NCI-H748 (cell line): Measurements from ENCODE around the gene TULP1.
A peak's percentile ranks its signal among the peaks of the same experiment; 100 is the strongest.
"Not testable (repeated sequence)": the region's sequence is repeated elsewhere in the genome, so short reads cannot be mapped to it uniquely, and the experiment has no call there.

ENCODE experiments used
- DNase-seq: peaks from one replicate; lab custom pipeline; 2025; ENCODE audit not compliant: unreplicated experiment; lab: John Stamatoyannopoulos, UW

TULP1 gene

DNA sequence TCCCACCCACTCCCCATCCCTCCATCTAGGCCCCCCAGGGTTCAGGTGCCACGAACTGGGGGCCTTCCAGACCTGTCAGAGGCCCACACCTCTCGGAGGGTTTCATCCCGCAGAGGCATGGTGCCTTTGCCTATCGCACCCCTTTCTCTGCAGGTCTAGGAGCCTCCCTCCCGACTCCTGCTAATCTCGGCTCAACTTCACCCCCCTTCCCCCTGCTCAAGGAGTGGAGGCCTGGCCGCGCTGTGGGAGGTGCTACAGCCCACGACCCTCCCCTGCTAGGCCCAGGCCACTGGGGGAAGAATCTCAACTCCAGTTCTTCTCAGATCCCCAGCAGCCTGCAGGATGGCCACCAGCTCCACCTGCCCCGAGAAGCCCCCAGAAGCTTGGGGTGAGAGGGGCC lies at the start of gene TULP1:
Gene TULP1 (minus strand): TSS at position 157 of the 400 bp plus-strand sequence. CDS start 38 bp downstream, at position 119.
- DNase-seq: no peak

DNA sequence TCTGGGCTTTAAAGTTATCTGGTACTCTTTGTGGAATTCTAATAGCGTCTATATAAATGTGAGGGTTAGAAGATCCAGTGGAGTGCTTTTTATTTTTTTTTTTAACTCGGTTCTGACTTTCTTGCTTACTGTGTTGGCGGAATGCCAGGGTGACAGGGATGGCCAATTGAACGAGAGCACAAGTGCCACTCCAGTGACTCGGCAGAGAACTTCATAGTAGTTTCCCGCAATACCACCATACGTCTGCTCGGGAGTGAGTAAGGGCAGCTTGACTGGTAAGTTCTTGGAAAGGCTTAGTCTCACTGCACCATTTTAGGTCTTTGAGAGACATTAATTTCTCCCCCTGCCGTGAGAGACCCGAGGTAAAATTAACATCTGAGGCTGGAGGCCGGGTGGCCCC lies 49.4 kb upstream of the TULP1 start:
- DNase-seq: no peak

DNA sequence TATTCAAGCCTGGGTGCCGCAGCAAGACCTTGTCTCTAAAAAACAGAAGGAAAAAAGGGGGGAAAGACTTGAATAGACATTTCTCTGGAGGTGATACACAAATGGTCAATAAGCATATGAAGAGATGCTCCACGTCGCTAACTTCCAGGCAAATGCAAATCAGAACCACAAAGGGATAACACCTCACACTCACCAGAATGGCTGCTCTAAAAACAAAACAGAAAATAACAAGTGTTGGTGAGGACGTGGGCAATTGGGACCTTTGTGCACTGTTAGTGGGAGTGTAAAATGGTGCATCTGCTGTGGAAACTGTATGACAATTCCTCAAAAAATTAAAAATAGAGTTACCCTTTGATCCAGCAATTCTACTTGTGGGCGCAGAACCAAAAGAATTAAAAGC lies 48.4 kb upstream of the TULP1 start:
- DNase-seq: no peak

DNA sequence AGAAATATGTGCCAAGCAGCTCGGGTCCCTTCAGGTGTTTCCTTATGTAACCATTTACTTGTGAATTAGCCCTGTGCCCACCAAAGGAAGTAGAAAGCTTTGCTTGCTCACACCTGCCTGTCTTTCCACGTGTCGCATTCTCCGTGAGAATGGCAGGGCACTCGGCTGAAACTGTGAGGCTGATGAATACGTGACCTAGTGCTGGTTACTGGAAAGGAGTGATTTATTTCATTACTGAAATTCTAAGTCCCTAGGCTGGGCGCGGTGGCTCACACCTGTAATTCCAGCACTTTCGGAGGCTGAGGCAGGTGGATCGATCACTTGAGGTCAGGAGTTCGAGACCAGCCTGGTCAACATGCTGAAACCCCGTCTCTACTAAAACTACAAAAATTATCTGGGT lies 45.9 kb upstream of the TULP1 start:
- DNase-seq: no peak

DNA sequence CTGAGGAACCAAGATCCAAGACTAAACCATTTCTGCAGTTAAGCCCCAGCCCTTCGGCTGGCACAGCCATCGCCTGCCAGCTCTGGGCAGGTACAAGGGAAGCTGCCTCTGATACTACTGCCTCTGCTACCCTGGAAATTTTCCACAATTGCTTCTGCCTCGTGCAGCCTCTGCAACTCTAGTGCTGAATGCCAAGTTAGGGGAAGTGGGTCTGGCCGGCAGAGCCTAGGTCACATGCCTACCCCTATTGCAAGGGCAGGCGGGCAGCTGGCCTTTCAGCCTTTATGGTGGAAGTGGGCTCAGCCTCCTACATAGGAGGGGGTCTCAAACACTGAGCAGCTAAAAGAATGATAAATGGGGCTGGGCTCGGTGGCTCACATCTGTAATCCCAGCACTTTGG lies 44.5 kb upstream of the TULP1 start:
- no peak for DNase-seq

DNA sequence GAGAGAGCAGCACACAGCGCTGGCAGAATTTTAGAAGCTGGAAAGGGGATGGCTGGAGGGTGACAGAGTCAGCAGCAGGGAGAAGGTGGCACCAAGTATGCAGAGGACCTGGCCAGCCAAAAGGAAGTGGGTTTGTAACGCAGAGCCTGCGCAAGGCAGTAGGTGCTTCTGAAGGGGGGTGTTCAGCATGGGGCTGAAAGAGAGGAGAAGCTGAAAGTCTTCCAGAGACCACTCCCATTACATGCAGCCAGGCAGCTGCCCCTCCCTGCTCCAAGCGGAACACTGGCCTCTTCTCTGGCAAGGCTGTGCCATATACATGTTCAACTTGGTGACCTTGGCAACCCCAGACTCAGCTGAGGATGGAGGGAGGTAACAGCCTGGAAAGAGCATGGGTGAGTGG lies 42.1 kb upstream of the TULP1 start:
- no peak for DNase-seq

DNA sequence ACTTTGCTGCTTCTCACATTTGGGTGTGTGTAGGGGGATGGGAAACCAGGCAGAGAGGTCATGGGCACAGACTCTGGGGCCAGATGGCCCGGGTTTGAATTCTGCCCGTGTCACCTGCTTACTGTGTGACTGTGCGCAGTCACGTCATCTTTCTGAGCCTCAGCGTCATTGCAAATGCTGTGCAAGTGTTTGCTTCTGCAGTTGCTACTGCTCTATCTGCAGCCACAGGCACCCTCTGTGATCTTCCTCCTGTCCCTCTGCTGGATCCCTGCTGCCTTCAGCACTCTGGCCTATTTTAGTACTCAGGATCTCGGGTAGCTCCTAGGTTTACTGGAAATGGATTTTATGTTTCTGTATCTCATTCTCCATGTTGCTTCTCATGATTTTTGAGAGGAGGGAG lies 40.6 kb upstream of the TULP1 start:
- DNase-seq: no peak

DNA sequence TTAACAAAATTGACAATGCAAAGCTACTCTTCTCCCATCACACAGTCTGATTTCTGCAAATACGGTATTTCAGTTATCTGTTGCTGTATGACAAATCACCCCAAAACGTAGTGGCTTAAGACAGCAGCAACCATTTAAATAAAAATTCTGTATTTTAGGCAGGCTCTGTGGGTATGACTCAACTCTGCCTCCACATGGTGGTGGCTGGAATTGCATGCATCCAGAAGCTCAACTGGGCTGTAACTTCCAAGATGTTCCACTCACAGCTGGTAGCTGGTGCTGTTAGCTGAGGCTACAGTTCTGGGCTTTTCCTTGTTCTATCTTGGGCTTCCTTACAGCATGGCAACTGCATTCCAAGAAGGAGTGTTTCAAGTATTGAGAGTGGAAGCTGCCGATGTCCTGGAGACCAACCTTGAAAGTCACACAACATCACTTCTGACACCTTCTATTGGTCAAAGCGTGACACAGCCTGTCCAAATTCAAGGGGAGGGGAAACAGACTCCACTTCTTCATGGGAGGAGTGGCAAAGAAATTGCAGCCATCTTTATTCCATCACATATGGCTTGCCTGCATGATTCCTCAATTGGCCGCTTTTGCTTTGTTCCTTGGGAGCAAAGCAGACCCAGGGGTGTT lies 39.7 kb upstream of the TULP1 start:
- DNase-seq: peak; percentile 14

DNA sequence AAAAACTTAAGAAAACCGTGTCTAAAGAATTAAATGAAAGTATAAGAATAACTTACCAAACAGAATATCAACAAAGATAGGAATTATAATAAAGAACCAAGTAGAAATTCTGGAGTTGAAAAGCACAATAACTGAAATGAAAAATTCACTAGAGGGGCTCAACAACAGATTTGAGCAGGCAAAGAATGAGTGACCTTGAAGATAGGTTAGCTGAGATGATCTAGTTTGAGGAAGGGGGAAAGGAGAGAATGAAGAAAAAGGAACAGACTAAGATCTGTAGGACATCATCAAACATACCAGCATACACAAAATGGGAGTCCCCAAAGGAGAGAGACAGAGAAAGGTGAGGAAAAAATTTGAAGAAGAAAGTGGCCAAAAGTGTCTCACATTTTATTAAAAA lies 37.7 kb upstream of the TULP1 start:
- DNase-seq: no peak

DNA sequence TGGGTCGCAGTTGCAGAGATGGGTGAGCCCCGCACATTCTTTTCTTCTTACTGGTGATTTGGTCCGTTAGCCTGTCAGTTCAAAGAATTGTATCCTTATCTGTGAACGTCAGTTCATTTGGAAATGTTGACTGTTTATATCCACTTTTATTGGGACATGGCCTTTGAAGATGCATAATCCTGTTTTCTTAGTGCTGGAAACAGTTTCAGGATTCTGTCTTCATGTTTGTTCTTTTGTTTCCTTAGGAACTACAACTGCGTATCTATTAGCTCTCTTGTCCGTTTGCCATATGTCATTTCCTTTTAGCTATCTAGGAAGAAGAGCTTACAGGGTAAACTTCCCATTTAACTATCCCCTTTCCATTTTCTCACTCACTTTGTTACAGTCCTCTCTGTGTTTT lies 35.0 kb upstream of the TULP1 start:
- DNase-seq: no peak

DNA sequence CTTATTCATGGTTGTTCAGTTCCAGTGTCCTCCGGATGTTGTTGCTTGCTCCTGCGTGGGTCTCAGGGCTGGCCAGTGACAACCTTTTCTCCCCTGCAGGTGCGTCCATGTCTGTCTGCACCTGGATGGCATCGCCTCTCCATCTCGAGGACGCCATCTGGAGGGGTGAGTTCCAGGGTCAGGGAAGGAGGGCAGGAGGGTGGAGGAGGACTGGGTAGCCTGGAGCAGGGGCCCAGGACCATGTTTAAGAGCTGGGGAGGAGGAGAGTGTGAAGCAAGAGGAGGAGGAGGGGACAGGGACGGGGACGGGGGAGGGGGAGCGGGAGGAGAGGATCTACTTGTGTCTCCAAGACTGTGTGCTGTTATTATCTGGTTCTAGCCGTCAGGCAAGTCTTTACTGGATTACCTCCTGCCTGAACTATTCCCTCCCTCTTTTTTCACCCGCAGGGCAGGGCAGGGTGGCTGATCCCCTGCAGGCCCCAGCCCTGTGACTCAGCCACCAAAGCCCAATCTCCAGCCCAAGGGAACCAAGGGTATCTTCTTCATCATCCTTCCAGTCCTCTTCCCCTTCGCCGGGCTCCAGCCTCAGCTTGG lies 32.2 kb upstream of the TULP1 start:
- no peak for DNase-seq

DNA sequence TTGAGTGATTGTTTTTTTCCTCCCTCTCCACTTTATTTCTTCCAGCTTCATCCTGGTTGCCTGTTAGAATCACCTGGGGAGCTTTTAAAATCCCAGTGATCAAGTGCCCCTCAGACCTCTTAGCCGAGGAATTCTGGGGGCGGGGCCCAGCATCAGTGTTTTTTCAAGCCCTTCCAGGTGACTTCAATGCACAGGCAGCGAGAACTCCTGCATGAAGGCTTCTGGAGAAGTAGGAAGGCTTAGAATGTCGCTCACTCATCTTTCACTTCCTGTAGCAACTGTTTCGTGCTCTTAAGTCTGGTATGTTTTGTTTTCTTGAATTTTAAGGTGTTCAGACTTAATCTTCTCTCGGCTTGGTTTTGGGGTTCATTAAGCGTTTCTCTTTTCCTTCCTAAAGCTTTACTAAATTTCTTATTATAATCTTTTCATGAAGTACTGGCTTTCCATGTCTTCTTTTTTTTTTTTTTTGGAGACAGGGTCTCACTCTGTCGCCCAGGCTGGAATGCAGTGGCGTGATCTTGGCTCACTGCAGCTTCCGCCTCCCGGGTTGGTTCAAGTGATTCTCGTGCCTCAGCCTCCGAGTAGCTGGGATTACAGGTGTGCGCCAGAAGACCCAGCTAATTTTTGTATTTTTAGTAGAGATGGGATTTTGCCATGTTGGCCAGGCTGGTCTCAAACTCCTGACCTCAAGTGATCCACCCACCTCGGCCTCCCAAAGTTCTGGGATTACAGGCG lies 30.9 kb upstream of the TULP1 start:
- no peak for DNase-seq

DNA sequence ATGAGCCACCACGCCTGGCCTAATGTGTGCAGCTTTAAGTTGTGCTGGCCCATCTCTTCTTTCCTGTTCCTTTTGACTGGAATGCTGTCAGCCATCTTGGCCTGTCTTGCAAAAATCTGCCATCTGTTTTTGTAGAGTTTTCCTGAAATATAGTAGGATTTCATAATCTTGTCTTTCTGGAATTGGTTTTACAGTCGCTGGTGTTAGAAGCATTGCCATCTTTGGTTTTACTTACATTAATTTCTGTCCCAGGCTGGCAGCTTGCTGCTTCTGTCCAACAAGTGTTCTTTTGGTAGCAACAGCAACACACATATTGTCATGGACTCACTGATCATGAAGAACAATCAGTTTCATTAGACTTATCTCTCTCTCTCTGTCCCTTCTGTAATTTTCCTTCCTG lies 29.1 kb upstream of the TULP1 start:
- DNase-seq: no peak

DNA sequence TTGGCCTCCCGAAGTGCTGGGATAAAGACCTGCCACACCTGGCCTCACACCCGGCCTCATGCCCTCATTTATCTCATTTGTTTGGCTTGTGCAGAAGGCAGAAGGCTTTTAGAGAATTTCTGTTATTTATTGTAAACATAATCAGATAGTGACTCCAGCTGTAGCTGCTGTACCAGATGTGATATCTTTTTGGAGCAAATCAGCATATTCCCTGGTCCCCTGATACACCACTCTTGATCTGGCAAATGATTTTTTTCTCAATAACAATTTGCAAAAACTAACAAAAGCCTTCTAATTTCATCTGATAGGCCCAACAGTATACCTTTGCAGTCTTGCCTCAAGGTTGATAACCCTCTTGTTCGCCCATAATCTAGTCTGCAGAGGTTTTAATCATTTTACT lies 26.5 kb upstream of the TULP1 start:
- DNase-seq: no peak

DNA sequence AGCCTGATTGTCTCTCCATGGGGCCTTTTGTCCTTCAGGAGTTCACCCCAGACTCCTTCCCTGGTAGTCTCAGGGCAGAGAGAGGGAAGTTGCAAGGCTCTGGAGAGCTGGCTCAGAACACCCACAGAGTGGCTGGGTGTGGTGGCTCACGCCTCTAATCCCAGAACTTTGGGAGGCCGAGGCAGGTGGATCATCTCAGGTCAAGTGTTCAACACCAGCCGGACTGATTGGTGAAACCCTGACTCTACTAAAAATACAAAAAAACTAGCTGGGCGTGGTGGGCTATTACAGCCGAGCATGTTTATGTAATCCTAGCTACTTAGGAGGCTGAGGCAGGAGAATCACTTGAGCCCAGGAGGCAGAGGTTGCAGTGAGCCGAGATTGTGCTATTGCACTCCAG lies 23.2 kb upstream of the TULP1 start:
- DNase-seq: not testable (repeated sequence)

DNA sequence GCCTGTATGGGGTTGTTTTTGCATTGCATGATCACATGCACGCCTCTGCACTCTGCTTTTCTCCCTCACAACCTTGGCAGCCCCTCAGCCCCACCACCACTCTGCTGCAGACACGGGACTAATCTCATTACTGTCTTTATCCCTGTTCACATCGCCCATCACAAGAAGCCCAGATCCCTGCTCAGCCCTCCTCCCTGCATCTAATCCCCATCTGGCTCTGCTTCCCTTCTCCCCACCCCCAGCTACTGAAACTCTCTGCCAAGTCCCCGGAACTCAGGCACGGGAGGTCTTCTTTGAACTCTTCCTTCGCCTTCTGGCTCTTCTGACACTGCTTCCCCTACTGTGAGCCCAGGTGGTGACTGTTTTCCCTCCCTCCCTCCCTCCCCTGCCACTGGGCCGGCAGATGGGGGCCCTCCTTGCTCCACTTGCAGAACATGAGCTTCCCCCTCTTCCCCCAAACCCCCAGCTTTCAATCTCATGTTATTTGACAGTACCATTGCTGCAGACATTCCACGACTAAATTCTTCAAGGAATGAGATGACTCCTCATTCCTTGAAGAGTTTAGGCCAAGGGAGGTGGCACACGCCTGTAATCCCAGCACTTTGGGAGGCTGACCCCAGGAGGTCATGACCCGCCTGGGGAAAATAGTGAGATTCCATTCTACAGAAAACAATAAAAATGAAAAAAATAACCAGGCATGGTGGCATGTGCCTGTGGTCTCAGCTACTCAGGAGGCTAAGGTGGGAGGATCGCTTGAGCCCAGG lies 21.9 kb upstream of the TULP1 start:
- DNase-seq: no peak

DNA sequence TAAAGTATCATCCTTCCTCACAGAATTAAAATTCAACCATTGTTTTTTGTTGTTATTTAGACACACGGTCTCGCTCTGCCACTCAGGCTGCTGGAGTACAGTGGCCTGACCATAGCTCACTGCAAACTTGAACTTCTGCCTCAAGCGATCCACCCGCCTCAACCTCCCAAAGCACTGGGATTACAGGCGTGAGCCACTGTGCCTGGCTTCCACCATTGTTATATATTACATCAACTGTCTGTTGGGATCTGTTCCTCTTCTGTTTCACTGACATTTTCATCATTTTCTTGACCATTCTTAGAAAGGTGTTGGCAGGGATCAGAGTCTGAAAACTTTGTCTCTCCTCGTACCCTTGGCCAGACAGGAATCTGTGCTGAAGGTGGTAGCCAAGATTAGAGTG lies 21.3 kb upstream of the TULP1 start:
- no peak for DNase-seq

DNA sequence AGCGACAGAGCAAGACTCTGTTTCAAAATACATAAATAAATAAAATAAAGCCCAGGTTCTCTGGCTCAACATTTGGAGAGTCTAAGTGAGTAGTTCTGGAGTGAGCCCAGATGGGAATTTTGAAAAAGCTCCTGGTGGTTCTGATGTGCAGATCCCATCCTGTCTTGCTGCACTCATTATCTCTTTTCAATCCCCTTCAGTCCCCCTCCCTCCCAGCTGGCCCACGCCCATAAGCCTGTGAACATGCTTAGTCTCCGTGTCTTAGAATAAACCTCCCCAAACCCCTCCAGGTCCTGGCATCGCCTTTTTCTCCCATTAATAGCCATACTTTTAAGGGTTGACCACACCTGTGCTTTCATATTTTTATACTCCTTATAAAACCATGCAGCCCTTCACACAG lies 19.4 kb upstream of the TULP1 start:
- no peak for DNase-seq

DNA sequence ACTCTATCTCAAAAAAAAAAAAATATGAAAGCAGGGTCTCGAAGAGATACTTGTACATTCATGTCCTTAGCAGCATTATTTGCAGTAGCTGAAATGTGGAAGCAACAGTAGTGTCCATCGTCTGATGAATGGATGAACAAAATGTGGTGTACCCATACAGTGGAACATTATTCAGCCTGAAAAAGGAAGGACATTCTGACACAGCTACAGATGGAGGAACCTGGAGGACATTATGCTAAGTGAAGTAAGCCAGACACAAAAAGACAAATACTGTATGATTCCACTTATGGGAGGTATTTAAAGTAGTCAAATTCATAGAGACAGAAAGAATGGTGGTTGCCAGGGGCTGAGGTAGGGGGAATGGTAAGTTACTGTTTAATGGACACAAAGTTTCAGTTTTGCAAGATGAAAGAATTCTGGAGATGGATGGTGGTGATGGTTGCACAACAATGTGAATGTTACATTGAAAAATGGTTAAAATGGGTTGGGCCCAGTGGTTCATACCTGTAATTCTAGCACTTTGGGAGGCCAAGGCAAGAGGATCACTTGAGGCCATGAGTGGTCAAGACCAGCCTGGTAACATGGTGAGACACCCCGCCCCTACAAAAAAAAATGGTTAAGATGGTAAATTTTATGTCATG lies 11.8 kb upstream of the TULP1 start:
- no peak for DNase-seq

DNA sequence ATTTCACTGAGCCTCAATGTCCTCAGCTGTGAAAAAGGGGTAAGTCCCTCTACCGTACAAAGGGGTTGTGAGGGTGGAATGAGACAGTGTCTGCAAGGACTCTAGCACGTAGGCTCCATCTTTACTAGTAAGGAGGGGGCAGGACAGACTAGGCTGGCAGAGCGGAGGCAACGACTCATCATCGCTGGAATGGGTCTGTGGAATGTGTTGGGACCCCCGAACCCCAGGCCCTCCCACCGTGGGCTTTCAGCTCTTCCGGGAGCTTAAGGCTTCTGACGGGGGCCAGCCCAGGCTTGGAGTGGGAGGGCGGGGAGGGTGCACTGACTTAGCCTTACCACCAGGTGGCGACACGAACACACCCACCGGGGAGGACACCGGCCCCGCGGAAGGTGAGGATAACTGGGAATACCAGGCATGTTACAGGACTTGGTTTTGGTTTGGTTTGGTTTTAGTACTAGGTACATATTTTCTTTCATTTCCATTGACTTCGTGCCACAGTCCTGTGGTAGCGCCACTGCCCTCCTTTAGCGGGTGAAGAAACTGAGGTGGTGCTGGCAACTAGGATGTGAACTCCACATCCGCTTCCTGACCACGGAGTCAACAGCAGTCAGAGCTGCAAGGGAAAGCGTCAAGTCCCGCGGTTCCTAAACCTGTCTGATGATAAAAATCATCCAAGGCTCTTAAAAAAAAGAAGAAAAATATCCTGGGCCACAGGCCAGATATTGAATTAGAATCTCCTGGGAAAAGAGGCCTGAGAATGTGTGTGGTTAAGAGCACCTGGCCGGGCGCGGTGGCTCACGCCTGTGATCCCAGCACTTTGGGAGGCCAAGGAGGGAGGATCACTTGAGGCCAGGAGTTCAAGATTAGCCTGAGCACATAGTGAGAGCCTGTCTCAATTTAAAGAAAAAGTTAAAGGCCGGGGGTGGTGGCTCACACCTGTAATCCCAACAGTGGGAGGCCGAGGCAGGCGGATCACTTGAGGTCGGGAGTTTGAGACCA lies 10.3 kb upstream of the TULP1 start:
- peak; percentile 67 for DNase-seq
